GM23338 (cell line): ENCODE data around the gene GLRX. TPM values are rescaled to one million over a fixed set of nuclear protein-coding genes. Genes with fewer than 3 reads are reported as not detected.

Experiments used
- ATAC-seq: fragments of 200-7000 bp; cut with Tn5 transposase; 3 replicates; pipeline ENCODE4 v1.9.1; 2020
- DNase-seq: peaks from one replicate; pipeline ENCODE4 v3.0.0-alpha.2; 2015; ENCODE audit warnings: low spot score
- H2AFZ ChIP-seq: fragments of 200-600 bp; sonication (generic); 2 replicates; pipeline ENCODE4 v1.8.0; 2016; ENCODE audit warnings: antibody characterized with exemption, mild to moderate bottlenecking, moderate library complexity
- H3F3A ChIP-seq: fragments of 200-600 bp; sonication (generic); replicated peaks from 2 replicates; pipeline ENCODE4 v1.8.0; 2017; ENCODE audit warnings: antibody characterized with exemption, mixed run types, low read depth
- H3K27ac ChIP-seq: fragments of 200-600 bp; sonication (generic); 2 replicates; pipeline ENCODE4 v1.6.1; 2016; ENCODE audit warnings: low read depth
- H3K27me3 ChIP-seq: fragments of 200-600 bp; sonication (generic); 2 replicates; pipeline ENCODE4 v1.8.0; 2016; ENCODE audit warnings: mild to moderate bottlenecking, mixed run types, moderate library complexity; ENCODE audit not compliant: insufficient read depth
- H3K36me3 ChIP-seq: fragments of 200-600 bp; sonication (generic); 2 replicates; pipeline ENCODE4 v1.8.0; 2016; ENCODE audit warnings: mild to moderate bottlenecking; ENCODE audit not compliant: insufficient read depth
- H3K4me1 ChIP-seq: fragments of 200-600 bp; sonication (generic); 2 replicates; pipeline ENCODE4 v1.8.0; 2016; ENCODE audit warnings: mild to moderate bottlenecking, moderate library complexity; ENCODE audit not compliant: insufficient read depth
- H3K4me2 ChIP-seq: fragments of 200-600 bp; sonication (generic); 2 replicates; pipeline ENCODE4 v1.7.1; 2017; ENCODE audit warnings: mixed run types
- H3K4me3 ChIP-seq: fragments of 200-600 bp; sonication (generic); 2 replicates; pipeline ENCODE4 v1.6.1; 2016; ENCODE audit warnings: mixed run types
- H3K79me2 ChIP-seq: fragments of 200-600 bp; sonication (generic); replicated peaks from 2 replicates; pipeline ENCODE4 v1.8.0; 2017; ENCODE audit warnings: mild to moderate bottlenecking; ENCODE audit not compliant: insufficient read depth
- H3K9me2 ChIP-seq: fragments of 200-600 bp; sonication (generic); 2 replicates; pipeline ENCODE4 v1.8.0; 2017; ENCODE audit not compliant: insufficient read depth
- H4K20me1 ChIP-seq: fragments of 200-600 bp; sonication (generic); replicated peaks from 2 replicates; pipeline ENCODE4 v1.8.0; 2017; ENCODE audit warnings: mild to moderate bottlenecking; ENCODE audit not compliant: insufficient read depth
- H3K27ac Mint-ChIP-seq: 2 replicates; pipeline ENCODE4 v1.8.0; 2020; ENCODE audit warnings: inconsistent platforms, mild to moderate bottlenecking, moderate library complexity, mixed read lengths
- H3K27me3 Mint-ChIP-seq: 3 replicates; pipeline ENCODE4 v1.8.0; 2022; ENCODE audit warnings: low read depth, mild to moderate bottlenecking, moderate library complexity, mixed read lengths, inconsistent platforms; ENCODE audit not compliant: insufficient read depth, poor library complexity
- H3K36me3 Mint-ChIP-seq: 3 replicates; pipeline ENCODE4 v1.8.0; 2021; ENCODE audit warnings: low read depth, mild to moderate bottlenecking, inconsistent platforms, moderate library complexity, mixed read lengths
- H3K4me1 Mint-ChIP-seq: 3 replicates; pipeline ENCODE4 v1.8.0; 2020; ENCODE audit warnings: mild to moderate bottlenecking, inconsistent platforms, mixed read lengths
- H3K4me3 Mint-ChIP-seq: 3 replicates; pipeline ENCODE4 v1.8.0; 2021; ENCODE audit warnings: moderate library complexity, mild to moderate bottlenecking, inconsistent platforms, mixed read lengths
- H3K9me3 Mint-ChIP-seq: 3 replicates; pipeline ENCODE4 v1.8.0; 2020; ENCODE audit warnings: moderate library complexity, mild to moderate bottlenecking, inconsistent platforms, mixed read lengths
- CREB1 ChIP-seq: fragments of 250-450 bp; sonication (Bioruptor Pico); IDR thresholded peaks from 2 replicates; pipeline ENCODE4 v1.5.0; 2020; ENCODE audit warnings: low read depth, mild to moderate bottlenecking, moderate library complexity
- CTCF ChIP-seq, 2 experiments: fragments of 200-600 bp in 1 of 2; sonication (generic) in 1 of 2; conservative IDR thresholded peaks; 2 replicates each; pipeline versions ENCODE4 v1.5.1 to v1.6.1; 2016 to 2017; ENCODE audit warnings: antibody characterized with exemption in 2 of 2, low read depth in 2 of 2, mild to moderate bottlenecking in 2 of 2, moderate library complexity in 1 of 2
- REST ChIP-seq: IDR thresholded peaks from one replicate; pipeline ENCODE4 v1.6.1; 2018; ENCODE audit warnings: antibody characterized with exemption; ENCODE audit not compliant: unreplicated experiment
- ZNF114 ChIP-seq: fragments of 250-450 bp; sonication (Bioruptor Pico); IDR thresholded peaks from 2 replicates; pipeline ENCODE4 v1.5.0; 2020; ENCODE audit warnings: mild to moderate bottlenecking, moderate library complexity
- ZNF462 ChIP-seq: fragments of 250-450 bp; sonication (Bioruptor Pico); IDR thresholded peaks from 2 replicates; pipeline ENCODE4 v1.5.0; 2020; ENCODE audit warnings: mild to moderate bottlenecking, moderate library complexity
- polyA plus RNA-seq: library from polyadenylated mRNA; unstranded; fragments of >200 nt; fragmentation: Nextera tagmentation; extraction: Ambion mirVana; gene quantifications from 2 replicates; pipeline ENCODE4 v1.2.1, GENCODE V29; 2016
- total RNA-seq: library from RNA; depleted of rRNA; stranded (reverse); fragments of >200 nt; shearing (Covaris generic); gene quantifications from 2 replicates; pipeline ENCODE4 v1.2.3, GENCODE V29; 2014

The GLRX gene
- total and polyA plus RNA-seq, 2 experiments from 2014 or later, result 9.5 to 42.2 TPM

GRCh38 chr5:95862671-95863382 lies 40.3 kb upstream of the GLRX start (continued):
- no peak for TF ChIP-seq ZNF462 (CRISPR knock-in tag)

GRCh38 chr5:95861864-95862561 lies 39.5 kb upstream of the GLRX start:
- no peaks in the 10 kb centered on the region for H3K36me3 ChIP-seq
- no peak overlapping the region for H3K27ac ChIP-seq
- no peaks in the 10 kb centered on the region for H3F3A ChIP-seq
- no peak overlapping the region for H3K4me3 ChIP-seq
- peaks cover 24% of the 10 kb centered on the region for H3K4me1 Mint-ChIP-seq
- H3K79me2 ChIP-seq, result no peaks in the 10 kb centered on the region
- no peaks in the 10 kb centered on the region; the same call in 1 of the 2 replicates for H3K4me1 ChIP-seq
- H4K20me1 ChIP-seq, result no peaks in the 10 kb centered on the region
- no peaks in the 10 kb centered on the region for H3K9me2 ChIP-seq
- H3K27ac Mint-ChIP-seq, result no peak overlapping the region
- H3K4me2 ChIP-seq, result no peak overlapping the region
- no peak overlapping the region for H3K4me3 Mint-ChIP-seq
- H3K27me3 ChIP-seq, result no peaks in the 10 kb centered on the region
- H3K27me3 Mint-ChIP-seq, result peaks cover 7% of the 10 kb centered on the region
- DNase-seq (no peak), ATAC-seq (no peak)
- H3K36me3 Mint-ChIP-seq, result no peaks in the 10 kb centered on the region
- no peak overlapping the region for H2AFZ ChIP-seq
- no peaks in the 10 kb centered on the region for H3K9me3 Mint-ChIP-seq
- no peak for TF ChIP-seq ZNF114 (CRISPR knock-in tag)
- TF ChIP-seq REST, result no peak
- TF ChIP-seq CREB1 (CRISPR knock-in tag), result no peak
- TF ChIP-seq CTCF (conservative IDR thresholded peaks at IDR 0.05; ENCODE audit: low read depth in 2 of 2), result no peak
